GM12864 (cell line): ENCODE measurements around the gene GCNT4.
A peak's percentile ranks its signal among the peaks of the same experiment; 100 is the strongest.
"Not testable (repeated sequence)": the region's sequence is repeated elsewhere in the genome, so short reads cannot be mapped to it uniquely, and the experiment has no call there.

Experiments used
- DNase-seq: peaks from one replicate; pipeline ENCODE4 v3.0.0-alpha.2; 2011; ENCODE audit warnings: low read depth
- H3K4me3 ChIP-seq: 2 replicates; pipeline ENCODE4 v1.5.1; 2011; ENCODE audit warnings: mild to moderate bottlenecking, low read depth, low read length, control low read depth
- CTCF ChIP-seq: IDR thresholded peaks from 2 replicates; pipeline ENCODE4 v1.5.1; 2011; ENCODE audit warnings: low read depth, mild to moderate bottlenecking, moderate library complexity, low read length, control low read depth, inconsistent platforms; ENCODE audit errors: missing control alignments

The GCNT4 gene

GRCh38 chr5:75052192-75053053, at the start of gene GCNT4:
Gene GCNT4 (minus strand): TSS chr5:75052558. CDS start chr5:75030037, 22,521 bp downstream.
- no peak for DNase-seq

GRCh38 chr5:75095956-75096355, 43.6 kb upstream of the GCNT4 start:
- not testable (repeated sequence) for H3K4me3 ChIP-seq, DNase-seq

More at GRCh38 chr5:75052192-75053053, at the start of gene GCNT4:
- no peak for TF ChIP-seq CTCF
- H3K4me3 ChIP-seq: peak within 1 kb of the TSS; percentile 71

- no peak for TF ChIP-seq CTCF
- H3K4me3 ChIP-seq: no peak overlapping the region
- DNase-seq: no peak
Measured at GRCh38 chr5:75091597-75091996, 39.2 kb upstream of the GCNT4 start.

GRCh38 chr5:75089662-75090061, 37.3 kb upstream of the GCNT4 start:
- no peak for DNase-seq
- no peak overlapping the region for H3K4me3 ChIP-seq
- no peak for TF ChIP-seq CTCF

- H3K4me3 ChIP-seq: no peak overlapping the region
- no peak for TF ChIP-seq CTCF
- no peak for DNase-seq
Measured at GRCh38 chr5:75089137-75089536, 36.8 kb upstream of the GCNT4 start.

GRCh38 chr5:75088648-75089047, 36.3 kb upstream of the GCNT4 start:
- no peak overlapping the region for H3K4me3 ChIP-seq
- DNase-seq: no peak
- no peak for TF ChIP-seq CTCF

GRCh38 chr5:75081510-75081909, 29.2 kb upstream of the GCNT4 start:
- no peak for DNase-seq
- TF ChIP-seq CTCF: no peak
- H3K4me3 ChIP-seq: no peak overlapping the region

- DNase-seq: not testable (repeated sequence)
Measured at GRCh38 chr5:75079346-75079745, 27.0 kb upstream of the GCNT4 start.

More at GRCh38 chr5:75079346-75079745, 27.0 kb upstream of the GCNT4 start:
- not testable (repeated sequence) for H3K4me3 ChIP-seq
